HL-60 (cell line): ENCODE results near the gene PEX11B.
A peak's percentile ranks its signal among the peaks of the same experiment; 100 is the strongest.

Source experiments
- DNase-seq, 2 experiments: peaks; one replicate each; pipeline ENCODE4 v3.0.0-alpha.2; 2010 to 2020; ENCODE audit warnings: low read depth in 1 of 2, low spot score in 1 of 2
- H3K27ac ChIP-seq: fragments of 250-450 bp; sonication (Bioruptor Pico); replicated peaks from 2 replicates; pipeline ENCODE4 v1.5.1; 2020; ENCODE audit warnings: mild to moderate bottlenecking, moderate library complexity
- H3K27me3 ChIP-seq: fragments of 250-450 bp; sonication (Bioruptor Pico); 2 replicates; pipeline ENCODE4 v1.5.1; 2021; ENCODE audit warnings: mild to moderate bottlenecking, moderate library complexity; ENCODE audit not compliant: insufficient read depth, poor library complexity, severe bottlenecking
- H3K4me3 ChIP-seq: replicated peaks from 2 replicates; pipeline ENCODE4 v1.5.1; 2011; ENCODE audit warnings: mild to moderate bottlenecking, control low read depth, low read length; ENCODE audit not compliant: insufficient read depth
- CTCF ChIP-seq: IDR thresholded peaks from one replicate; pipeline ENCODE4 v1.5.1; 2011; ENCODE audit warnings: low read length, control low read depth, inconsistent platforms; ENCODE audit not compliant: insufficient read depth
- GABPA ChIP-seq: IDR thresholded peaks from 2 replicates; pipeline ENCODE4 v1.6.1; 2012; ENCODE audit warnings: low read depth
- POLR2AphosphoS5 ChIP-seq: IDR thresholded peaks from 2 replicates; pipeline ENCODE4 v1.6.1; 2012; ENCODE audit warnings: low read depth
- REST ChIP-seq: IDR thresholded peaks from 2 replicates; pipeline ENCODE4 v1.6.1; 2012; ENCODE audit warnings: low read depth; ENCODE audit not compliant: insufficient replicate concordance
- SPI1 ChIP-seq: IDR thresholded peaks from 2 replicates; pipeline ENCODE4 v1.6.1; 2012; ENCODE audit warnings: low read depth, mild to moderate bottlenecking, borderline replicate concordance

The PEX11B gene

GRCh38 chr1:145957443-145958319 lies 39.2 kb upstream of the PEX11B start, which contains the start of gene LIX1L:
Gene LIX1L (minus strand): TSS chr1:145958017. CDS start chr1:145957927, 90 bp downstream.
- H3K27ac ChIP-seq: peak within 1 kb of the TSS; percentile 82
- DNase-seq: peak; percentile 83 to 98
- TF ChIP-seq POLR2AphosphoS5 (peak; percentile 69; the same call in 1 of the 2 replicates), REST (no peak)
- H3K4me3 ChIP-seq: peak within 1 kb of the TSS; percentile 69
- H3K27me3 ChIP-seq: no peaks in the 10 kb centered on the region

- DNase-seq: no peak
- TF ChIP-seq SPI1: no peak
- no peak for TF ChIP-seq REST
- no peak for TF ChIP-seq CTCF
- TF ChIP-seq POLR2AphosphoS5: no peak
- TF ChIP-seq GABPA: no peak
- Histone ChIP-seq H3K27ac (peak overlapping the region; percentile 82), H3K4me3 (peak overlapping the region; percentile 69), H3K27me3 (no peaks in the 10 kb centered on the region)
Observed at GRCh38 chr1:145956781-145957442, 38.4 kb upstream of the PEX11B start.

GRCh38 chr1:145956361-145956760 lies 37.8 kb upstream of the PEX11B start:
- Histone ChIP-seq H3K27me3 (no peaks in the 10 kb centered on the region), H3K4me3 (peak overlapping the region; percentile 69), H3K27ac (no peak overlapping the region)
- no peak for DNase-seq
- no peak for TF ChIP-seq POLR2AphosphoS5
- no peak for TF ChIP-seq CTCF
- no peak for TF ChIP-seq GABPA
- TF ChIP-seq REST: no peak
- TF ChIP-seq SPI1: no peak
